GM18909 (cell line): ENCODE data around the gene DGKE.

Source experiments
- ATAC-seq: cut with Tn5 transposase; IDR thresholded peaks from one replicate; pipeline ENCODE4 v1.9.1; 2021; ENCODE audit warnings: mild to moderate bottlenecking; ENCODE audit not compliant: unreplicated experiment, poor library complexity

DGKE gene

GRCh38 chr17:56910509-56911235, 76.7 kb downstream of the DGKE start:
- ATAC-seq = no peak

- ATAC-seq = no peak
Observed at GRCh38 chr17:56912105-56912999, 78.4 kb downstream of the DGKE start.

GRCh38 chr17:56913000-56913311, 79.0 kb downstream of the DGKE start:
- ATAC-seq = no peak

GRCh38 chr17:56913353-56913866, 79.5 kb downstream of the DGKE start:
- ATAC-seq = peak; percentile 45

- ATAC-seq = peak; percentile 70
Observed at GRCh38 chr17:56913867-56914580, 80.1 kb downstream of the DGKE start, which contains the start of gene TRIM25. TRIM25 (minus strand) TSS chr17:56914049; CDS start chr17:56913988, 61 bp downstream.

GRCh38 chr17:56914581-56915273, 80.8 kb downstream of the DGKE start:
- ATAC-seq = no peak

- ATAC-seq = no peak
Observed at GRCh38 chr17:56917559-56918296, 83.8 kb downstream of the DGKE start.

GRCh38 chr17:56918916-56919315, 85.0 kb downstream of the DGKE start:
- no peak for ATAC-seq
